Activated CD4-positive, alpha-beta T cell treated with anti-CD3 and anti-CD28 coated beads, Interleukin-2, amount 10 ng/mL, durations not matched to agents 24 days and 14 days (primary cell): Measurements from ENCODE around the gene RTP2. TPM values are rescaled to one million over a fixed set of nuclear protein-coding genes. Genes with fewer than 3 reads are reported as not detected.

Experiments
- DNase-seq: peaks from one replicate; pipeline ENCODE4 v3.0.0; 2022
- H3K27ac Mint-ChIP-seq: one replicate; pipeline ENCODE4 v1.8.0; 2022; ENCODE audit warnings: mild to moderate bottlenecking, mixed read lengths
- H3K27me3 Mint-ChIP-seq: one replicate; pipeline ENCODE4 v1.8.0; 2022; ENCODE audit warnings: mixed read lengths
- H3K36me3 Mint-ChIP-seq: one replicate; pipeline ENCODE4 v1.8.0; 2022; ENCODE audit warnings: low read depth, mild to moderate bottlenecking, mixed read lengths
- H3K4me1 Mint-ChIP-seq: one replicate; pipeline ENCODE4 v1.8.0; 2021; ENCODE audit warnings: mixed read lengths
- H3K4me3 Mint-ChIP-seq: one replicate; pipeline ENCODE4 v1.8.0; 2022; ENCODE audit warnings: mild to moderate bottlenecking, moderate library complexity, mixed read lengths
- H3K9me3 Mint-ChIP-seq: one replicate; pipeline ENCODE4 v1.8.0; 2021; ENCODE audit warnings: mixed read lengths
- intact Hi-C: fragments of 100-400 bp; cut with micrococcal nuclease; formaldehyde crosslinking; loops from one replicate; pipeline ENCODE4 v1.15.1; 2023
- total RNA-seq: library from RNA; stranded (reverse); gene quantifications from 2 replicates; pipeline ENCODE4 v1.2.3, GENCODE V29; 2022

RTP2 gene
- total RNA-seq, 1 donor from 2014 or later, result not detected

- Mint-ChIP-seq H3K4me1 (peaks cover 46% of the 10 kb centered on the region), H3K36me3 (peaks cover 16% of the 10 kb centered on the region), H3K9me3 (no peaks in the 10 kb centered on the region), H3K27me3 (no peaks in the 10 kb centered on the region), H3K4me3 (peak overlapping the region; percentile 98), H3K27ac (peak overlapping the region; percentile 99)
- DNase-seq, result peak; percentile 73
- intact Hi-C loops, result loop anchor here (1.0 to 10.0 kb wide), 8 partner anchors 234 to 1582 kb away; no protein-coding TSS in a partner anchor
Measured at GRCh38 chr3:187742351-187743171, 40.2 kb upstream of the RTP2 start.

- peak; percentile 93 for DNase-seq
- Mint-ChIP-seq H3K27ac (peak overlapping the region; percentile 99), H3K4me1 (peaks cover 47% of the 10 kb centered on the region), H3K9me3 (no peaks in the 10 kb centered on the region), H3K36me3 (peaks cover 22% of the 10 kb centered on the region), H3K4me3 (peak overlapping the region; percentile 98), H3K27me3 (no peaks in the 10 kb centered on the region)
- intact Hi-C loops, result loop anchor here (1.0 to 10.0 kb wide), 12 partner anchors 235 to 1583 kb away; no protein-coding TSS in a partner anchor
Measured at GRCh38 chr3:187741403-187742350, 39.3 kb upstream of the RTP2 start.

- no peaks in the 10 kb centered on the region for H3K27me3 Mint-ChIP-seq
- intact Hi-C loops, result loop anchor here (1.0 to 10.0 kb wide), 6 partner anchors 514 to 1584 kb away; no protein-coding TSS in a partner anchor
- H3K4me3 Mint-ChIP-seq, result peak overlapping the region; percentile 98
- H3K36me3 Mint-ChIP-seq, result peaks cover 27% of the 10 kb centered on the region
- H3K27ac Mint-ChIP-seq, result peak overlapping the region; percentile 99
- peak; percentile 92 for DNase-seq
- no peaks in the 10 kb centered on the region for H3K9me3 Mint-ChIP-seq
- H3K4me1 Mint-ChIP-seq, result peaks cover 51% of the 10 kb centered on the region
Measured at GRCh38 chr3:187740421-187741399, 38.4 kb upstream of the RTP2 start.

DNA sequence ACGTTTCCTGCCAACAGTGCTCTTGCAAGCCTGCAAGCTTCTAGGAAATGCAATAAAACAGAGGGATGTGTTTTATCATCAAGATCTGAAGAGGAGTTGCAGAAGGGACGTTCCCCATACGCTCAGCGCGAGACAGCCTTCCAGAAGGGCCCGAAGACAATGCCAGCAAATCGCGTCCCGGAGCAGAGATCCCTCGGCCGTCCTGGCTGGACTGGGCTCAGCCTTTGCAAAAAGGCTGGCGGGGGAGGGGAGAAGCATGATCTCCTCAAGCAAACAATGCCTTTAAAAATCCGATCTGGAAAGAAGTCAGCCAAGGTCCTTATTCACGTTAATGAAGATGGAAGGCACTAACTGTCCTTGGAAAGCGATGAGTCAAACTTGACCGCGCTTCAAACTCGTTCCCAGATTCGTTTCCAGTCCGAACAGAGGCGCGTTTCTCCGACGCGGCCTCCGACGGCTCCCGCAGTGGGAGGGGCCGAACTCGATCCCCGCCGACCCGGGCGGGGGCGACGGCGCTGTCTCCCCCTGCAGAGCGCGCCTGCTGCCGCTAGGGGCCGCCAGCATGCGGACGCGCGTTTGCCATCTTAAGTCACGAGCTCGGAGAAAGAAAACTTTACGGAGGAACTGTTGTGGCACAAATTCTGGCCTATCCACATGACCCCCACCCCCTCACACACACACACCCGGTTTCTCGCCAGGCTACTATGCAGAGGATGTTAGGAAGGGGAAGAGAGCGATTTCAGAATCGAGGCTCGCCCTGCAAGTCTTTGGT is 37.4 kb upstream of the RTP2 start:
- H3K9me3 Mint-ChIP-seq, result no peaks in the 10 kb centered on the region
- DNase-seq, result peak; percentile 95
- intact Hi-C loops, result loop anchor here (1.0 to 10.0 kb wide), 6 partner anchors 845 to 1585 kb away; no protein-coding TSS in a partner anchor
- H3K36me3 Mint-ChIP-seq, result peaks cover 26% of the 10 kb centered on the region
- H3K4me3 Mint-ChIP-seq, result peak overlapping the region; percentile 98
- H3K27me3 Mint-ChIP-seq, result no peaks in the 10 kb centered on the region
- peaks cover 48% of the 10 kb centered on the region for H3K4me1 Mint-ChIP-seq
- peak overlapping the region; percentile 99 for H3K27ac Mint-ChIP-seq

DNA sequence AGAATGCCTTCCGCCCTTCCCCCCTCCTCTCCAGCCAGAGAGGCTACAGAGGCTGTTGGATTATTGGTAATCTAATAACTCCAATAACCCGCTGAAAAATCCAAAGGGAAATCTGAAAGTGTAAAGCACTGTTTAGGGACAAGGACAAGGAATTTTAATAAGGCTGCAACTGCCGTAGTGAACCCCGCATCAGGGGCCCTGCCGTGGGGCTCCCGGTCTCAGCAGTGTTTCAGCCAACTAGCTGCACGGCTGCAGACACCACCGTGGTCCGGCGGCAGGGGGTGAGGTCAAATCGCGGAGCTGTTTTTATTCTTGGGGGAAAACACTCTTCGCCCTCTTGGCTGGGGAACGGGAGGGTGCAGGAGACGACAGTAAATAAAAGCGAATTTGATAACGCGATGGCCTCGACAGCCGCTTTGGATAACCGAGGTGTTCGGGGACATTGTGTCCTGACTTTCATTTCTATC is 36.8 kb upstream of the RTP2 start:
- Mint-ChIP-seq H3K4me3 (peak overlapping the region; percentile 98), H3K36me3 (peaks cover 25% of the 10 kb centered on the region), H3K9me3 (no peaks in the 10 kb centered on the region), H3K27ac (peak overlapping the region; percentile 99), H3K27me3 (no peaks in the 10 kb centered on the region), H3K4me1 (peaks cover 51% of the 10 kb centered on the region)
- peak; percentile 82 for DNase-seq
- intact Hi-C loops, result loop anchor here (1.0 to 2.0 kb wide), 3 partner anchors 846 to 1409 kb away; no protein-coding TSS in a partner anchor

DNA sequence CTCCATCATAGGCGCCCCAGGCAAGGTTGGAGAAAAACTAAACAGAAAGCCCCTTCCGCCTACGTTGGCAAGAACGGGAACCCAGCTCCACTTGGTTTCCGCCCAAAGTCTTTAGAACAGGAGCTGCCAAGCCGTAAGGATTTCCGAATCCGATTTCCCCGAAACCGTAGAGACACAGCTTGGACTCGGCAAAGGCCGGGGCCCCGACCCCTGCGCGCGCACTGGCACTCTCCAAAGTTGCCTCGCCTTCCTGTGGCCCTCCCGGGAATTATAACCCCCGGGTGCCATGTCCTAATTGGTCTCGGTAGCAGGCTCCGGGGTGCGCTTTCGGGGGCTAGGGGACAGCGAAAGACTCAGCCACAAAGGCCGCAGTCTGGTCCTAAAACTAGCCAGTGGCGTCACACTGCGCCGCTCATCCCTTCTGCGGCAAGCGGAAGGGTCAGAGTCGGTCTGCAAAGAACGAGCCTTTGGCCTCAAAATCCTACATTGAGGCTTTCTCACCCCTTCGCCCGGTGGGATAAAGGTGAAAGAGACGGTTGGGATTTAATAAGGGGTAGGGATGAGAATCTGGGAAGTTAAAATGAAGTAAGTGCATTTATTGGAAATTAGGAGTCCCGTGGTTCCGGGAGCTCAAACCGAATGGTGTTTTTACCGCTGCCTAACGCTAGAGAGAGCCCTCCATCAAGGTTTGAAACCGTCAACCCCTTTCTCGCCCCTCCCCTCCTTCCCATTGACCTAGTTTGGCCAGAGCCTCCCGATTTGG is 36.2 kb upstream of the RTP2 start:
- intact Hi-C loops, result loop anchor here (1.0 to 2.0 kb wide), 6 partner anchors 846 to 1410 kb away; no protein-coding TSS in a partner anchor
- peaks cover 24% of the 10 kb centered on the region for H3K36me3 Mint-ChIP-seq
- no peaks in the 10 kb centered on the region for H3K9me3 Mint-ChIP-seq
- peak overlapping the region; percentile 98 for H3K4me3 Mint-ChIP-seq
- DNase-seq, result peak; percentile 92
- no peaks in the 10 kb centered on the region for H3K27me3 Mint-ChIP-seq
- H3K27ac Mint-ChIP-seq, result peak overlapping the region; percentile 99
- peaks cover 51% of the 10 kb centered on the region for H3K4me1 Mint-ChIP-seq

DNA sequence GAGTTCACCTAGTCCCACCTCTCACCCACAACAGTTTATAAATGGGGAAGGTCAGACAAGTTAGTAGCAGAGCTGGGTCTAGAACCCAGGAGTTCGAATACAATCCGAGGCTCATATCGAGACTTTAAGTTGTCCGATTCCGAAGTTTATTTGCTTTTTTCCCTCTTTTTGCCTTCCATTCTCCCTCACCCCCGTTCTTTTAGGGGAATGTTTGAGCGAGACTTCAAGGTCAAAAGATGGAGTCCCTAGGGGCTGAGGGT is 35.6 kb upstream of the RTP2 start:
- H3K4me1 Mint-ChIP-seq, result peaks cover 51% of the 10 kb centered on the region
- intact Hi-C loops, result loop anchor here (1.0 to 2.0 kb wide), 4 partner anchors 847 to 1406 kb away; no protein-coding TSS in a partner anchor
- H3K27me3 Mint-ChIP-seq, result no peaks in the 10 kb centered on the region
- peak overlapping the region; percentile 99 for H3K27ac Mint-ChIP-seq
- DNase-seq, result no peak
- H3K36me3 Mint-ChIP-seq, result peaks cover 29% of the 10 kb centered on the region
- H3K4me3 Mint-ChIP-seq, result peak overlapping the region; percentile 98
- no peaks in the 10 kb centered on the region for H3K9me3 Mint-ChIP-seq

- peak; percentile 87 for DNase-seq
- Mint-ChIP-seq H3K27ac (peak overlapping the region; percentile 99), H3K36me3 (peaks cover 32% of the 10 kb centered on the region), H3K4me3 (peak overlapping the region; percentile 98), H3K4me1 (peaks cover 51% of the 10 kb centered on the region), H3K27me3 (no peaks in the 10 kb centered on the region), H3K9me3 (no peaks in the 10 kb centered on the region)
- intact Hi-C loops, result loop anchor here (1.0 to 2.0 kb wide), 4 partner anchors 847 to 1407 kb away; no protein-coding TSS in a partner anchor
Measured at GRCh38 chr3:187737368-187738070, 35.2 kb upstream of the RTP2 start.

GRCh38 chr3:187737006-187737367 is 34.6 kb upstream of the RTP2 start:
- intact Hi-C loops, result no loop called here
- peaks cover 33% of the 10 kb centered on the region for H3K36me3 Mint-ChIP-seq
- H3K27ac Mint-ChIP-seq, result peak overlapping the region; percentile 68
- H3K9me3 Mint-ChIP-seq, result no peaks in the 10 kb centered on the region
- H3K27me3 Mint-ChIP-seq, result no peaks in the 10 kb centered on the region
- H3K4me1 Mint-ChIP-seq, result peaks cover 49% of the 10 kb centered on the region
- peak overlapping the region; percentile 98 for H3K4me3 Mint-ChIP-seq
- DNase-seq, result no peak

GRCh38 chr3:187736418-187736871 is 34.1 kb upstream of the RTP2 start:
- Mint-ChIP-seq H3K4me3 (peak overlapping the region; percentile 98), H3K27ac (peak overlapping the region; percentile 66), H3K4me1 (peaks cover 45% of the 10 kb centered on the region), H3K36me3 (peaks cover 38% of the 10 kb centered on the region), H3K9me3 (no peaks in the 10 kb centered on the region), H3K27me3 (no peaks in the 10 kb centered on the region)
- intact Hi-C loops, result no loop called here
- peak; percentile 64 for DNase-seq

DNA sequence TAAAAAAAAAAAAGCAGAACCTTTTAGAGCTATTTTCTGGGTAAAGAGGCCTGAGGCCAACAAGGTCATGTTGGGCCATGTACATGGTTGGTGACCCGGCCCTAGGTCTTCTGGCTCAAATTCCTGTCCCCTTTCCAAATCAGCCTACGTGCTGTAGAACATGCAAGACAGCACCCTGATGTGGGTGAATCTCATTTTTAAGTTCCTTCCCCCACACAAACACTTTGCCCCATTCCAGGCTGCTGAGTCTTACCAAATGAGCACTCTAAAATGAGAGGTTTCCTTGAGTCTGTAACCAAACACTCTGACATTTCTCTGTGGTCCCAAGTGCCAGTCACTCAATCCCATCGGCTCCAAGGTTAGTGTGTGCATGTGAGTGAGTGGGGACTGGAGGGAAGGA is 33.5 kb upstream of the RTP2 start:
- intact Hi-C loops, result no loop called here
- DNase-seq, result no peak
- Mint-ChIP-seq H3K27ac (no peak overlapping the region), H3K4me1 (peaks cover 42% of the 10 kb centered on the region), H3K9me3 (no peaks in the 10 kb centered on the region), H3K27me3 (no peaks in the 10 kb centered on the region), H3K4me3 (no peak overlapping the region), H3K36me3 (peaks cover 44% of the 10 kb centered on the region)
